Muscle layer of duodenum (tissue), 2 donors: ENCODE measurements around the gene PEX14.
A peak's percentile ranks its signal among the peaks of the same experiment; 100 is the strongest.

Experiments
- H3K27ac ChIP-seq: one replicate; pipeline ENCODE4 v1.7.0; 2013; ENCODE audit warnings: mild to moderate bottlenecking, low read length
- H3K27me3 ChIP-seq: one replicate; pipeline ENCODE4 v1.7.0; 2013; ENCODE audit warnings: low read depth, mild to moderate bottlenecking, control low read depth, low read length
- H3K36me3 ChIP-seq, 2 donors: one replicate each; pipeline ENCODE4 v1.7.0; 2013; ENCODE audit warnings: low read length in 2 of 2, control low read depth in 1 of 2, mild to moderate bottlenecking in 1 of 2; ENCODE audit not compliant: insufficient read depth in 2 of 2, control insufficient read depth in 1 of 2
- H3K4me1 ChIP-seq, 2 donors: one replicate each; pipeline ENCODE4 v1.7.0; 2013; ENCODE audit warnings: low read length in 2 of 2, mild to moderate bottlenecking in 2 of 2, control low read depth in 1 of 2, moderate library complexity in 1 of 2; ENCODE audit not compliant: insufficient read depth in 2 of 2, control insufficient read depth in 1 of 2
- H3K4me3 ChIP-seq, 2 donors: one replicate each; pipeline ENCODE4 v1.7.0; 2013; ENCODE audit warnings: low read length in 2 of 2, low read depth in 1 of 2, mild to moderate bottlenecking in 1 of 2
- H3K9me3 ChIP-seq, 2 donors: one replicate each; pipeline ENCODE4 v1.7.0; 2013; ENCODE audit warnings: low read length in 2 of 2, control low read depth in 1 of 2, mild to moderate bottlenecking in 1 of 2; ENCODE audit not compliant: control insufficient read depth in 1 of 2
- donor health status: healthy.

The PEX14 gene

DNA sequence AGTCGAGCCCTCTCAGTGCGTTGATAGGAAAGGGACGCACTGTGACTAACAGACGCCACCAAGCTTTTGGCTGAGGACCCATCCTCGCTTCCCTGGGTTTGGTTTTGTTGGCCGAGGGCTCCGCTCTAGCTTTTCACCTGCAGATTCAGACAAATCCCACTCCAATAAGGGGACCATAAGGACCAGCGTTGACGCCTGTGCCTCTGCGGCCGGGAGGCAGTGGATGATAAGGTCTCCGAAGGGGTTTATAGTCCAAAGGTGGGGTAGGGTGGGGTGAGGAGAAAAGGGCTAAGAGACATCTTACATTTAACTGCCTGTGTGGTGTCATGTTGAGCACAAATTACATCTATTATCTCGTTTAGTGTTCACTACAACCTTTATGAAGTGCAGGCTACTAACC lies 760 bp downstream of the PEX14 start:
- H3K36me3 ChIP-seq, result no peaks in the 10 kb centered on the region

DNA sequence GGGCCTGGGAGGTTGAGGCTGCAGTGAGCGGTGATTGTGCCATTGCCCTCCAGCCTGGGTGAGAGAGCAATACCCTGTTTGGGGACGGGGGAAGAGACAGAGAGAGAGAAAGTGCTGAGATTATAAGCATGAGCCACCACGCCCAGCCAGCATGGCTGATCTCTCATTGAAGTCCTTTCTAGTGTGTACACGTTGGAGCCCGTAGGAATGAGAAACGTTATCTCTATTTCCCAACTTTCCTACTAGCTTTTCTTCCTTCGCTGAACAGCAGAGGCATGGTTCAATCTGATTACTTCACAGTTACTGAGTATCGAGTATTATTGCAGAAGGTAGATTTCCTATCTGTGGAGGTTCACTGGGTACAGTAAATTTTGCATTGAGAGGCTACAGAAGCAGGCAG lies 4.5 kb downstream of the PEX14 start:
- no peak overlapping the region for H3K4me3 ChIP-seq
- H3K9me3 ChIP-seq, result no peaks in the 10 kb centered on the region
- H3K4me1 ChIP-seq, result peaks cover 5 to 18% of the 10 kb centered on the region in 2 donors
- H3K27ac ChIP-seq, result no peak overlapping the region
- H3K27me3 ChIP-seq, result no peaks in the 10 kb centered on the region
- no peaks in the 10 kb centered on the region for H3K36me3 ChIP-seq

More for the DNA sequence above, 760 bp downstream of the PEX14 start:
- Histone ChIP-seq H3K4me1 (peaks cover 5 to 25% of the 10 kb centered on the region in 2 donors), H3K27me3 (no peaks in the 10 kb centered on the region), H3K4me3 (peak overlapping the region; percentile 88 to 95), H3K9me3 (no peaks in the 10 kb centered on the region), H3K27ac (peak overlapping the region; percentile 69)

DNA sequence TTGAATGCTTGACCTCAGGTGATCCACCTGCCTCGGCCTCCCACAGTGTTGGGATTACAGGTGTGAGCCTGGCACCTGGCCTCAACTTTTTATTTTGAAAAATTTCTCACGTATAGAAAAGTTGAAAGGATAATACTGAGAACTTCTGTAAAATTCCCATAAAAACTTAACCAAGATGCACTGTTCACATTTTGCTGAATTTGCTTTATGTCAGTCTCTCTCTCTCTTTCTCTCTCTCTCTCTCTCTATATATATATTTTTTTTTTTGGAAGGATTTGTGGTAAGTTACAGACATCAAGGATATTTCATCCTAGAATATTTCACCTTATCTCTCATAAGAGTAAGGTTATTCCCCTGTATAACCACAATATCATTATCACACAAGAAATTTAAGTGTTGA lies 5.9 kb downstream of the PEX14 start:
- Histone ChIP-seq H3K27ac (no peak overlapping the region), H3K4me1 (peaks cover 1 to 13% of the 10 kb centered on the region in 2 donors), H3K9me3 (no peaks in the 10 kb centered on the region), H3K4me3 (no peak overlapping the region), H3K36me3 (no peaks in the 10 kb centered on the region), H3K27me3 (no peaks in the 10 kb centered on the region)

DNA sequence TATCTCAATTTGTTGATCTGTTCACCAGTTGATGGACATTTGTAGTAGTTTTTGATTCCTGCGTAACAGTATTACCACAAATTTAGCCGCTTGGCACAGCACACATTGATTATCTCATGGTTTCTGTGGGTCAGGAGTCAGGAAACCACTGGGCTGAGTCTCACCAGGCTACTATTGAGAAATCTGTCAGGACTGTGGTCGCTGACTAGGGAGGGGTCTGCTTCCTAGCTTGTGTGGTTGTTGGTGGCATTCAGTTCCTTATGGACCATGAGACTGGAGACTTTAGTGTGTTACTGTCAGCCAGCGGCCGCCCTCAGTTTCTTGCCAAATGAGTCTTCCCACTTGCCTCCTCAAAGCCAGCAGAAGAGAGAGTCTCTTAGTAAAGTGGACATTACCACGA lies 9.8 kb downstream of the PEX14 start:
- Histone ChIP-seq H3K4me1 (peaks cover 0 to 2% of the 10 kb centered on the region in 2 donors), H3K27me3 (no peaks in the 10 kb centered on the region), H3K9me3 (no peaks in the 10 kb centered on the region), H3K4me3 (no peak overlapping the region), H3K27ac (no peak overlapping the region), H3K36me3 (no peaks in the 10 kb centered on the region)

DNA sequence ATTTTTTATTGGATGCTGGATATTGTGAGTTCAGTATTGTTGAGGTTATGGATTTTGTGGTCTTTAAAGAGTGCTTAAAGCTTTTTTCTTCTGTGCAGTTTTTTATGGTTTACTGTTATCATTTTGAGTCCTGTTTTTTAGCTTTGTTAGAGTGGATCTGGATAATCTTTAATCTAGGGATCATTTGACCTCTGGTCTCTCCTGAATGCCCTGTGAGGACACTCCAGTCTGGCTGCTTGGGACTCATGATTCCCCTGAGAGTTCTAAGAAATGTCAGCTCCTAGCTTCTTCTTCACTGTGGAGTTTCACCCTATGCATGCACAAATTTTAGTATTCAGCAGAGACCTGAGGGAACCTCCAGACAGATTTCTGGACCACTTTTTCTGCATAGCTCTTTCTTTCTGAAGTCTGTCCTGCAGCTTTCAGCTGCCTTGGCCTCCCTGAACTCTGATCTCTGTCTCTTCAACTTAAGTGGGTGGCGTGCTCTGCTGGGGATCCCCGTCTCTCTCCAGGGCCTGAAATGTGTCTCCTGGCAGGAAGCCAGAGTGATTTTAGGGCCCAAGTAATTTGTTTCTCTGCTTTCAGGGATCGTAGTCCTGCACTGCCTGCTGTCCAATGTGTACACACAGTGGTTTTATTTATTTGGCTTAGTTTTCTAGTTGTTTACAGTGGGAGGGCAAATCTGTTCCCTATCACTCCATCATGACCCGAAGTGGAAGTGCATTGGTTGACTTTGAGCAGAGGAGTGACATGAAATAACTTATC lies 14.7 kb downstream of the PEX14 start:
- H3K9me3 ChIP-seq, result no peaks in the 10 kb centered on the region
- no peak overlapping the region for H3K4me3 ChIP-seq
- H3K27me3 ChIP-seq, result no peaks in the 10 kb centered on the region
- peaks cover 0 to 10% of the 10 kb centered on the region in 2 donors for H3K4me1 ChIP-seq
- H3K27ac ChIP-seq, result no peak overlapping the region
- no peaks in the 10 kb centered on the region for H3K36me3 ChIP-seq

GRCh38 chr1:10490286-10490970 lies 15.7 kb downstream of the PEX14 start:
- H3K9me3 ChIP-seq, result no peaks in the 10 kb centered on the region
- H3K27ac ChIP-seq, result no peak overlapping the region

GRCh38 chr1:10494418-10494753 lies 19.6 kb downstream of the PEX14 start:
- peaks cover 0 to 9% of the 10 kb centered on the region in 2 donors for H3K36me3 ChIP-seq
- no peaks in the 10 kb centered on the region for H3K27me3 ChIP-seq
- peak overlapping the region in 1 of 2 donors; percentile 50 for H3K4me3 ChIP-seq
- no peak overlapping the region for H3K27ac ChIP-seq
- H3K9me3 ChIP-seq, result no peaks in the 10 kb centered on the region
- peaks cover 4 to 24% of the 10 kb centered on the region in 2 donors for H3K4me1 ChIP-seq

More at GRCh38 chr1:10490286-10490970, 15.7 kb downstream of the PEX14 start:
- H3K36me3 ChIP-seq, result peaks cover 0 to 1% of the 10 kb centered on the region in 2 donors
- H3K4me3 ChIP-seq, result no peak overlapping the region
- no peaks in the 10 kb centered on the region for H3K27me3 ChIP-seq
- H3K4me1 ChIP-seq, result peaks cover 4 to 20% of the 10 kb centered on the region in 2 donors

DNA sequence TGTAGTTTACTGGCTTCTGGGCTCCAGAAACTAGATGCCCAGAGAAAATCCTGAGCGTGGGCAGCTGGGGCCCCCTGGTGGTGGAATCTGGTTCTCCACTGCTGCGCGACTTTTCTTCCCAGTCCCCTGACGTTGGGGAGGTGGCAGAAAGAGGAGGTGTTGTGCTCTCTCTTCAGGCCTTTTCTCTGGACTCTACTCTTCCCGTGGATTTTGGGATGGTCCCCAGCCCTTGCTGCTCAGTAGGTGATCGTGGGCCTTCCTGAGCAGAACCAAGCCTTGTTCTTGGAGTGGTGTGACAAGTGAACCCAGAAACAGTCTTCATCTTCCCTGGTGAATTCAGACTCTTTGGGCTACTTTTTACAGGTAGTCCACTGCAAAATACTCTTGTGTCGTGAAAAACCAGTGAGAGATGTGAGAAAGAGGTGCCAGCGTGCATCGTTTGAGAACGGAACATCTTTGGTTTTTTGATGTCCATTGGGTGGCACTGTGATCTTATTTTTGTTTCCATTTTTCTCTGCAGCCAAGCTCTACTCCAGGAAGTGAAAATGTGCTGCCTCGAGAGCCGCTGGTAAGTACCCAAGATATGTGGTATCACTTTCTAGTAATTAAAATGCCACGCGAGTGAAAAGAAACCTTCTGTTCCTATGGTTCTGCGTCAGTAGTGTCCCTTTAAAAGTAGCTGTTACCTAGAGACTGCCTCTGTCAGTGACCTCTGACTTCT lies 20.2 kb downstream of the PEX14 start:
- H3K27me3 ChIP-seq, result no peaks in the 10 kb centered on the region
- H3K4me3 ChIP-seq, result peak overlapping the region; percentile 50 to 67
- H3K9me3 ChIP-seq, result no peaks in the 10 kb centered on the region
- peaks cover 4 to 19% of the 10 kb centered on the region in 2 donors for H3K4me1 ChIP-seq
- no peak overlapping the region for H3K27ac ChIP-seq
- peaks cover 0 to 9% of the 10 kb centered on the region in 2 donors for H3K36me3 ChIP-seq

- Histone ChIP-seq H3K4me3 (peak overlapping the region; percentile 50 to 67), H3K4me1 (peaks cover 4 to 18% of the 10 kb centered on the region in 2 donors), H3K36me3 (peaks cover 0 to 9% of the 10 kb centered on the region in 2 donors), H3K27ac (no peak overlapping the region), H3K27me3 (no peaks in the 10 kb centered on the region), H3K9me3 (no peaks in the 10 kb centered on the region)
Observed at GRCh38 chr1:10495475-10495817, 20.7 kb downstream of the PEX14 start.

DNA sequence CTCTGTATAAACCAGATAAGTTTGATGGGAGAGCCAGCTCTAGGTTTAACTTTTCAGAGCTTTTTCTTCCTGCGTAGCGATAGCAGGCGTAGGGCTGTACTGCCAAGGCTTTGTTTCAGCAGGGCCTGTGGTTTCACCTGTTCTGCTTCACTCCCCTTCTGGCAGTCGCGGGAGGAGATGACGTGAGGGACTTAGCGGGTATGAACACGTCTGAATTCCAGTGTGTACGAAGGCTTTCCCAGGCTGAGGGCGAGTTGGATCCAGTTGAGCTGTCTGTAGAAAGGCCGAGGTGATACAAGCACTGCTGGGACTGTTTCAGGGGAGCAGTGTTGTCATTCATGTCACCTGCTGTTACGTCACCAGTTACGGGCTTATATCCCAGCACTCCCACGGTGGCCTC lies 21.2 kb downstream of the PEX14 start:
- Histone ChIP-seq H3K4me3 (no peak overlapping the region), H3K4me1 (peaks cover 4 to 16% of the 10 kb centered on the region in 2 donors), H3K9me3 (no peaks in the 10 kb centered on the region), H3K36me3 (peaks cover 0 to 9% of the 10 kb centered on the region in 2 donors), H3K27ac (no peak overlapping the region), H3K27me3 (no peaks in the 10 kb centered on the region)

- Histone ChIP-seq H3K4me3 (no peak overlapping the region), H3K4me1 (peaks cover 4 to 16% of the 10 kb centered on the region in 2 donors), H3K36me3 (peaks cover 0 to 9% of the 10 kb centered on the region in 2 donors), H3K27ac (no peak overlapping the region), H3K9me3 (no peaks in the 10 kb centered on the region), H3K27me3 (no peaks in the 10 kb centered on the region)
Observed at GRCh38 chr1:10497109-10497508, 22.4 kb downstream of the PEX14 start.
